ENCODE measurements around the gene RFNG. TPM values are rescaled to one million over a fixed set of nuclear protein-coding genes. Genes with fewer than 3 reads are reported as not detected.

Gene RFNG
- total and polyA plus RNA-seq, 10 of the 15 experiments (the other 5 are each of a cell fraction or from before 2014, with no cell fraction given), result 0.10 to 19.6 (median 6.2) TPM

DNA sequence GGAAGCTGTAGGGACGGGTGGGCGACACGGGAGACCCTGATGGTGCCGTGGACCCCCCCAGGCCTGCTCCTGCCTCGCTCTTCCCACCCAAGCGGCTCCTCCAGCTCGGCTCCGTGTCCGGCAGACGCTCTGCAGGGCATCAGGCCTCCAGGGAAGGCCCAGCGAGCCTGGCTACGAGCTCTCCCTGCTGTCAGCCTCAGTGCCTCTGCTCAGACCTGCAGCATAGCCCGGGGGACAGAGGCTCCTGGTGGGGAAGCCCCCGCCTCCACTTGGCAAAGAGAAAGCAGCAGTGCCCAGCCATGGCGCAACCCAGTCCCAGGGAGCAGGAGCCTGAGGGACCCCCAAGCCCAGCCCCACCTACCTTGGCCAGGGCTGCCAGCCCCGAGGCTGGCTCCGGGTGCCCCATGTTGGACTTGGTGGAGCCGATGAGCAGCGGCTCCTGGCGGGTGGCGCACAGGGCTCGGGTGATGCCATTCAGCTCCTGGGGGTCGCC lies 40.5 kb upstream of the RFNG start:
- Histone ChIP-seq H3K9me3 (replicated peaks; ENCODE audit: control insufficient read depth, insufficient read depth, low read length) (no peaks in the 10 kb centered on the region), H3K4me1 (ENCODE audit: control insufficient read depth, insufficient read depth, low read length) (peaks cover 7% of the 10 kb centered on the region), H3K4me3 (no peak overlapping the region), H4K20me1 (ENCODE audit: control insufficient read depth, insufficient read depth) (no peaks in the 10 kb centered on the region; the same call in 1 of the 2 replicates), H3K9ac (ENCODE audit: control insufficient read depth, insufficient read depth, low read length) (no peak overlapping the region), H3K36me3 (ENCODE audit: control insufficient read depth in 2 of 2, insufficient read depth in 2 of 2, low read length in 1 of 2) (peaks cover 15 to 69% of the 10 kb centered on the region in 2 experiments), H3K4me2 (ENCODE audit: control insufficient read depth, insufficient read depth) (no peak overlapping the region), H3K27me3 (replicated peaks in 1 of 2; ENCODE audit: control insufficient read depth in 2 of 2, insufficient read depth in 2 of 2, low read length in 1 of 2) (no peaks in the 10 kb centered on the region), H3K27ac (ENCODE audit: control insufficient read depth, insufficient read depth) (no peak overlapping the region), H3K79me2 (ENCODE audit: control insufficient read depth, insufficient read depth, low read length) (peaks cover 22% of the 10 kb centered on the region), H2AFZ (ENCODE audit: control insufficient read depth, low read depth, low read length) (no peak overlapping the region)
- POLR2A ChIA-PET, result no interaction called here
- RAD21 ChIA-PET (ENCODE audit: unreplicated experiment), result no interaction called here
- in situ Hi-C loops (cut with MboI), result no loop called here
- CTCF ChIA-PET, result no interaction called here
- DNase-seq (ENCODE audit: low read depth, low spot score) (no peak), ATAC-seq (no peak), FAIRE-seq (no peak)
- SMC1A ChIA-PET (ENCODE audit: uncharacterized antibody, unreplicated experiment), result no interaction called here
- intact Hi-C loops (cut with micrococcal nuclease; ENCODE audit: unreplicated experiment), result no loop called here
- BruUV-seq (replicated peaks), result no TSS peak
- WGBS (ENCODE audit: insufficient coverage, insufficient replicate concordance, low lambda C conversion rate, missing lambda C conversion rate), result 92% methylated on average over 22 of the region's 23 CpGs
- TF ChIP-seq, protein P1, sequence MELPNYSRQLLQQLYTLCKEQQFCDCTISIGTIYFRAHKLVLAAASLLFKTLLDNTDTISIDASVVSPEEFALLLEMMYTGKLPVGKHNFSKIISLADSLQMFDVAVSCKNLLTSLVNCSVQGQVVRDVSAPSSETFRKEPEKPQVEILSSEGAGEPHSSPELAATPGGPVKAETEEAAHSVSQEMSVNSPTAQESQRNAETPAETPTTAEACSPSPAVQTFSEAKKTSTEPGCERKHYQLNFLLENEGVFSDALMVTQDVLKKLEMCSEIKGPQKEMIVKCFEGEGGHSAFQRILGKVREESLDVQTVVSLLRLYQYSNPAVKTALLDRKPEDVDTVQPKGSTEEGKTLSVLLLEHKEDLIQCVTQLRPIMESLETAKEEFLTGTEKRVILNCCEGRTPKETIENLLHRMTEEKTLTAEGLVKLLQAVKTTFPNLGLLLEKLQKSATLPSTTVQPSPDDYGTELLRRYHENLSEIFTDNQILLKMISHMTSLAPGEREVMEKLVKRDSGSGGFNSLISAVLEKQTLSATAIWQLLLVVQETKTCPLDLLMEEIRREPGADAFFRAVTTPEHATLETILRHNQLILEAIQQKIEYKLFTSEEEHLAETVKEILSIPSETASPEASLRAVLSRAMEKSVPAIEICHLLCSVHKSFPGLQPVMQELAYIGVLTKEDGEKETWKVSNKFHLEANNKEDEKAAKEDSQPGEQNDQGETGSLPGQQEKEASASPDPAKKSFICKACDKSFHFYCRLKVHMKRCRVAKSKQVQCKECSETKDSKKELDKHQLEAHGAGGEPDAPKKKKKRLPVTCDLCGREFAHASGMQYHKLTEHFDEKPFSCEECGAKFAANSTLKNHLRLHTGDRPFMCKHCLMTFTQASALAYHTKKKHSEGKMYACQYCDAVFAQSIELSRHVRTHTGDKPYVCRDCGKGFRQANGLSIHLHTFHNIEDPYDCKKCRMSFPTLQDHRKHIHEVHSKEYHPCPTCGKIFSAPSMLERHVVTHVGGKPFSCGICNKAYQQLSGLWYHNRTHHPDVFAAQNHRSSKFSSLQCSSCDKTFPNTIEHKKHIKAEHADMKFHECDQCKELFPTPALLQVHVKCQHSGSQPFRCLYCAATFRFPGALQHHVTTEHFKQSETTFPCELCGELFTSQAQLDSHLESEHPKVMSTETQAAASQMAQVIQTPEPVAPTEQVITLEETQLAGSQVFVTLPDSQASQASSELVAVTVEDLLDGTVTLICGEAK (IDR thresholded peaks at IDR 0.05; ENCODE audit: borderline replicate concordance), result no peak
- TF ChIP-seq, protein P2, sequence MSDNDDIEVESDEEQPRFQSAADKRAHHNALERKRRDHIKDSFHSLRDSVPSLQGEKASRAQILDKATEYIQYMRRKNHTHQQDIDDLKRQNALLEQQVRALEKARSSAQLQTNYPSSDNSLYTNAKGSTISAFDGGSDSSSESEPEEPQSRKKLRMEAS (IDR thresholded peaks at IDR 0.05; ENCODE audit: low read depth, low read length), result no peak
- TF ChIP-seq, protein P3, sequence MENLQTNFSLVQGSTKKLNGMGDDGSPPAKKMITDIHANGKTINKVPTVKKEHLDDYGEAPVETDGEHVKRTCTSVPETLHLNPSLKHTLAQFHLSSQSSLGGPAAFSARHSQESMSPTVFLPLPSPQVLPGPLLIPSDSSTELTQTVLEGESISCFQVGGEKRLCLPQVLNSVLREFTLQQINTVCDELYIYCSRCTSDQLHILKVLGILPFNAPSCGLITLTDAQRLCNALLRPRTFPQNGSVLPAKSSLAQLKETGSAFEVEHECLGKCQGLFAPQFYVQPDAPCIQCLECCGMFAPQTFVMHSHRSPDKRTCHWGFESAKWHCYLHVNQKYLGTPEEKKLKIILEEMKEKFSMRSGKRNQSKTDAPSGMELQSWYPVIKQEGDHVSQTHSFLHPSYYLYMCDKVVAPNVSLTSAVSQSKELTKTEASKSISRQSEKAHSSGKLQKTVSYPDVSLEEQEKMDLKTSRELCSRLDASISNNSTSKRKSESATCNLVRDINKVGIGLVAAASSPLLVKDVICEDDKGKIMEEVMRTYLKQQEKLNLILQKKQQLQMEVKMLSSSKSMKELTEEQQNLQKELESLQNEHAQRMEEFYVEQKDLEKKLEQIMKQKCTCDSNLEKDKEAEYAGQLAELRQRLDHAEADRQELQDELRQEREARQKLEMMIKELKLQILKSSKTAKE (IDR thresholded peaks at IDR 0.05; ENCODE audit: low read depth, poor library complexity, severe bottlenecking), result no peak
- no peak for TF ChIP-seq RCOR1 (conservative IDR thresholded peaks at IDR 0.05; ENCODE audit: low read depth, low read length)
- TF ChIP-seq, protein P4, sequence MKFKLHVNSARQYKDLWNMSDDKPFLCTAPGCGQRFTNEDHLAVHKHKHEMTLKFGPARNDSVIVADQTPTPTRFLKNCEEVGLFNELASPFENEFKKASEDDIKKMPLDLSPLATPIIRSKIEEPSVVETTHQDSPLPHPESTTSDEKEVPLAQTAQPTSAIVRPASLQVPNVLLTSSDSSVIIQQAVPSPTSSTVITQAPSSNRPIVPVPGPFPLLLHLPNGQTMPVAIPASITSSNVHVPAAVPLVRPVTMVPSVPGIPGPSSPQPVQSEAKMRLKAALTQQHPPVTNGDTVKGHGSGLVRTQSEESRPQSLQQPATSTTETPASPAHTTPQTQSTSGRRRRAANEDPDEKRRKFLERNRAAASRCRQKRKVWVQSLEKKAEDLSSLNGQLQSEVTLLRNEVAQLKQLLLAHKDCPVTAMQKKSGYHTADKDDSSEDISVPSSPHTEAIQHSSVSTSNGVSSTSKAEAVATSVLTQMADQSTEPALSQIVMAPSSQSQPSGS (IDR thresholded peaks at IDR 0.05; ENCODE audit: low read length), result no peak
- TF ChIP-seq SIN3A (IDR thresholded peaks at IDR 0.05; ENCODE audit: low read depth, low read length), result no peak
- no peak for TF ChIP-seq CBX3 (IDR thresholded peaks at IDR 0.05; ENCODE audit: borderline replicate concordance, low read depth)
- TF ChIP-seq, protein P5, sequence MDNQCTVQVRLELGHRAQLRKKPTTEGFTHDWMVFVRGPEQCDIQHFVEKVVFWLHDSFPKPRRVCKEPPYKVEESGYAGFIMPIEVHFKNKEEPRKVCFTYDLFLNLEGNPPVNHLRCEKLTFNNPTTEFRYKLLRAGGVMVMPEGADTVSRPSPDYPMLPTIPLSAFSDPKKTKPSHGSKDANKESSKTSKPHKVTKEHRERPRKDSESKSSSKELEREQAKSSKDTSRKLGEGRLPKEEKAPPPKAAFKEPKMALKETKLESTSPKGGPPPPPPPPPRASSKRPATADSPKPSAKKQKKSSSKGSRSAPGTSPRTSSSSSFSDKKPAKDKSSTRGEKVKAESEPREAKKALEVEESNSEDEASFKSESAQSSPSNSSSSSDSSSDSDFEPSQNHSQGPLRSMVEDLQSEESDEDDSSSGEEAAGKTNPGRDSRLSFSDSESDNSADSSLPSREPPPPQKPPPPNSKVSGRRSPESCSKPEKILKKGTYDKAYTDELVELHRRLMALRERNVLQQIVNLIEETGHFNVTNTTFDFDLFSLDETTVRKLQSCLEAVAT (IDR thresholded peaks at IDR 0.05), result no peak
- TF ChIP-seq ZNF217 (IDR thresholded peaks at IDR 0.05), result no peak
- no peak for TF ChIP-seq TARDBP (IDR thresholded peaks at IDR 0.05; ENCODE audit: borderline replicate concordance)
- TF ChIP-seq, protein P6, sequence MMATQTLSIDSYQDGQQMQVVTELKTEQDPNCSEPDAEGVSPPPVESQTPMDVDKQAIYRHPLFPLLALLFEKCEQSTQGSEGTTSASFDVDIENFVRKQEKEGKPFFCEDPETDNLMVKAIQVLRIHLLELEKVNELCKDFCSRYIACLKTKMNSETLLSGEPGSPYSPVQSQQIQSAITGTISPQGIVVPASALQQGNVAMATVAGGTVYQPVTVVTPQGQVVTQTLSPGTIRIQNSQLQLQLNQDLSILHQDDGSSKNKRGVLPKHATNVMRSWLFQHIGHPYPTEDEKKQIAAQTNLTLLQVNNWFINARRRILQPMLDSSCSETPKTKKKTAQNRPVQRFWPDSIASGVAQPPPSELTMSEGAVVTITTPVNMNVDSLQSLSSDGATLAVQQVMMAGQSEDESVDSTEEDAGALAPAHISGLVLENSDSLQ (IDR thresholded peaks at IDR 0.05), result no peak
- no peak for TF ChIP-seq RBBP5 (conservative IDR thresholded peaks at IDR 0.05)
- no peak for TF ChIP-seq POU2F2 (IDR thresholded peaks at IDR 0.05; ENCODE audit: borderline replicate concordance, low read depth, low read length)
